Suprapubic skin (tissue), 4 donors: ENCODE results near the gene BBIP1.

Experiments used
- CTCF ChIP-seq, 2 donors: fragments of 200-600 bp in 1 of 2; fragments of 450-650 bp in 1 of 2; sonication (generic) in 1 of 2; IDR thresholded peaks; one replicate each; pipeline ENCODE4 v1.5.1; 2016 to 2019; ENCODE audit warnings: antibody characterized with exemption in 2 of 2, mild to moderate bottlenecking in 1 of 2, moderate library complexity in 1 of 2
- EP300 ChIP-seq: sonication (generic); formaldehyde crosslinking; IDR thresholded peaks from one replicate; pipeline ENCODE4 v1.6.1; 2017; ENCODE audit warnings: antibody characterized with exemption
- POLR2A ChIP-seq, 2 donors: fragments of 450-650 bp; IDR thresholded peaks; one replicate each; pipeline ENCODE4 v1.6.1; 2017; ENCODE audit warnings: antibody characterized with exemption in 2 of 2, mild to moderate bottlenecking in 2 of 2, moderate library complexity in 2 of 2
- POLR2AphosphoS5 ChIP-seq, 3 donors: sonication (generic); formaldehyde crosslinking; IDR thresholded peaks; one replicate each; pipeline ENCODE4 v1.6.1; 2017; ENCODE audit warnings: antibody characterized with exemption in 3 of 3

DNA sequence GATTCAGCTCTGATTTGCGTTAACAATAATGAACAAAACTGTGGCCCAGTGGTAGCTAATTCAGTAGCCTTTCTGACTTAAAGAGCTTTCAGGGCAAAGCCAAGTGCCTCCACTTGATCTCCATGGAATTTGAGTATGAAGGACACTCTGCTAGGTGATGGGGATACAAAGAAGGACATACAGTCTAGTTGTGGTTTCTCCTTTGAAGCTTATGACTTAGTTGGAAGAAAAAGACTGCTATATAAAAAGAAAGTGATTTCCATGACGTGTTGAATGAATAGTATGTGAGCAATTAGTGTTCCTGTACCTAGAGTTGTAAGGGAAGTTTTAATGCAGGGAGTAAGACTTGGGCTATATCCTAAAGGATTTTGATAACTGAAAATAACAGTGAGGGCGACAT is 39.0 kb downstream of the BBIP1 start:
- TF ChIP-seq CTCF (IDR thresholded peaks at IDR 0.05) = no peak
- TF ChIP-seq POLR2AphosphoS5 (IDR thresholded peaks at IDR 0.05) = no peak
- no peak for TF ChIP-seq POLR2A (IDR thresholded peaks at IDR 0.05)
- no peak for TF ChIP-seq EP300
